Muscle layer of colon (tissue), 2 donors: ENCODE measurements around the gene PTPRG.

Experiments used
- H3K27ac ChIP-seq: one replicate; pipeline ENCODE4 v1.7.0; 2013; ENCODE audit warnings: low read depth, mild to moderate bottlenecking, low read length, moderate library complexity
- H3K27me3 ChIP-seq, 2 donors: one replicate each; pipeline ENCODE4 v1.7.0; 2013; ENCODE audit warnings: low read length in 2 of 2, mild to moderate bottlenecking in 2 of 2; ENCODE audit not compliant: insufficient read depth in 2 of 2, control insufficient read depth in 1 of 2
- H3K36me3 ChIP-seq: one replicate; pipeline ENCODE4 v1.7.0; 2013; ENCODE audit warnings: mild to moderate bottlenecking, low read length; ENCODE audit not compliant: insufficient read depth
- H3K4me1 ChIP-seq: one replicate; pipeline ENCODE4 v1.7.0; 2013; ENCODE audit warnings: mild to moderate bottlenecking, low read length; ENCODE audit not compliant: insufficient read depth
- H3K4me3 ChIP-seq, 2 donors: one replicate each; pipeline ENCODE4 v1.7.0; 2013; ENCODE audit warnings: low read length in 2 of 2, low read depth in 1 of 2, mild to moderate bottlenecking in 1 of 2, moderate library complexity in 1 of 2
- H3K9ac ChIP-seq: one replicate; pipeline ENCODE4 v1.7.0; 2013; ENCODE audit warnings: low read length
- H3K9me3 ChIP-seq: one replicate; pipeline ENCODE4 v1.7.0; 2013; ENCODE audit warnings: mild to moderate bottlenecking, low read length
- donor health status: abdominal sarcoma.
- donor health status: Adenocarcinoma of cecum.

Gene PTPRG

DNA sequence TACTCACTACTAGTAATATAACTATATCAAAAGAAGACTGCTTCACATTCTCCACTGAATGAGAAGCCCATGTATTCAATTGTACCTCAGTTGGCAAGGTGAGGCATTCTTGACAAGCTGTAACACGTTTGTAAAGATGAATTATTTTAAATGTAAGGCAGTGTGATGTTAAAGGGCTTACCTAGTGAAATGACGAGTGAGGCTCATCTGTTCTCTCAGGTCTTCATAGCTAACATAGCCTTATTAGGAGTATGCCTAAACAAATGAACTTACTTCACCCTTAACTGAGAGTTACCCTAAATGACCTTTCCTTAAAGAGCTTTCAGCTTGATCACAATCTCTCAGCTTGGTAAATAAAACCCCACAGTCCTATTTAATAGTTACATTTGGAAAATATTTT is 684.7 kb downstream of the PTPRG start:
- Histone ChIP-seq H3K27me3 (no peaks in the 10 kb centered on the region), H3K9ac (no peak overlapping the region)

DNA sequence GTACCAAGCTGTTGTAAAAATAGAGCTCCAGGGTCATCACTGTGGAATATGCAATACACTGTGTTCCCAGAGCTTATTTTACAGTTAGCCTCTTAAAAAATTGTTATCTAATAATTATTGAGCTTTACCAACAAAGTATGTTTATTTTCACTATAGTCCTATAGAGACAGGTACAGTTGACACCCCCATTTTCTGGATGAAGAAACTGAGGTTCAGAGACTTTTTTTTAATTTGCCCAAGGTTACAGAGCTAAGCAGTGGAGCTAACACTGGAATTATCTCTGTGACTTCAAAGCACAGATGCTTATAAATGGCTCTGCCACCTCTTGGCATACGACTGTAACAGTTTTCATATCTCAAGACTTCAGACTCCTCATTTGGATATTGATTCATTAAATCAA is 685.6 kb downstream of the PTPRG start:
- Histone ChIP-seq H3K9me3 (no peaks in the 10 kb centered on the region), H3K27ac (no peak overlapping the region), H3K36me3 (no peaks in the 10 kb centered on the region), H3K27me3 (no peaks in the 10 kb centered on the region), H3K4me3 (no peak overlapping the region), H3K9ac (no peak overlapping the region), H3K4me1 (peaks cover 8% of the 10 kb centered on the region)

More for the DNA sequence above, 684.7 kb downstream of the PTPRG start:
- Histone ChIP-seq H3K36me3 (no peaks in the 10 kb centered on the region), H3K9me3 (no peaks in the 10 kb centered on the region), H3K4me1 (peaks cover 8% of the 10 kb centered on the region), H3K4me3 (no peak overlapping the region), H3K27ac (no peak overlapping the region)

DNA sequence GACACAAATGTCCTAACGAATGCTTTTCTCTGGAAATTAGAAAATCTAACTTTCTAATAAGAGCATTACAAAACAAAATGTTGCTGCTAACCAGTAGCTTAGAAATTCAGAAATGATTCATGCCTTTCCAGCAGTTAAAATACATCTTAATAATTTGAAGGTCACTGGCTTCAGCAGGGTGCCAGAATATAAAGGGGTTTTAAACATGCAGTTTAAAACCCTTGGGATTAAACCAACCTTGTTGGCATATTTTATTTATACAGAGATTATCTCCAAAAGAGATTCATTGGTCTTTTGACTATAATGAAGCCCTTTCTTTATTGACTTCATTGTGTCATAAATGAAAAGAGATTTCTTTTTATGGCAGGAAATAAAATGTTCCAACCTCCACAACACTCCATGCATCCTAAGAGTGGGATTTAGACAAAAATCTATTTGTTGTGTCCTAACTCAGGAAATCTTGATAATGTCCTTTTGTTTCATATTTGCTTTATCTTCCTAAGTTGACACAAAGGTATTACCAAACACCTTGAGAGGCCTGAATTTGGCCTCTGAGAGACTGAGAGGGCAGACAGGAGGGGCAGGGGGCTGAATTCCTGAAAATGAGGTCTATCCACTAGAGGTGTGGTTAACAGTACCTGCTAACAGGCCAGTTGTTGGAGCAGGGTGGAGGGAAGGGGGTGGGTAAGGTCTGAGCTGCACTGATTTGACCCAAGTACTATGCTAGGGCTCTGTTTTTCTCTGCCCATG is 687.5 kb downstream of the PTPRG start:
- H3K4me3 ChIP-seq = no peak overlapping the region

DNA sequence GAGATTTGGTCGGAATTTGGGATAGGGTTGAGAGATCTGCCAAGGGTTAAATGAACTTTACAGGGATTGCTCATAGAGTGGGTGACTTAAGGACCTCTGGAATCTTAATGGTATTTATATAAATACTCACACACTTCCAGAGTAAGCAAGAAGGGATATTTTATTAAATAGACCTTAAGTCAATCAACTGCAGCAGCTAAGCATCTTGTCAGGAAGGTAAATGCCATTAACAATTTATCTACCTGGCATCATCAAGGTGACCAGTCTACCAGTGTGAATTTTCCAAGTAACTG is 688.1 kb downstream of the PTPRG start:
- Histone ChIP-seq H3K36me3 (no peaks in the 10 kb centered on the region), H3K27me3 (no peaks in the 10 kb centered on the region), H3K4me3 (no peak overlapping the region), H3K4me1 (peaks cover 8% of the 10 kb centered on the region), H3K9ac (no peak overlapping the region), H3K9me3 (no peaks in the 10 kb centered on the region), H3K27ac (no peak overlapping the region)

More for the DNA sequence above, 687.5 kb downstream of the PTPRG start:
- no peak overlapping the region for H3K9ac ChIP-seq
- H3K27me3 ChIP-seq = no peaks in the 10 kb centered on the region
- H3K36me3 ChIP-seq = no peaks in the 10 kb centered on the region
- H3K4me1 ChIP-seq = peaks cover 8% of the 10 kb centered on the region
- no peaks in the 10 kb centered on the region for H3K9me3 ChIP-seq
- H3K27ac ChIP-seq = no peak overlapping the region

DNA sequence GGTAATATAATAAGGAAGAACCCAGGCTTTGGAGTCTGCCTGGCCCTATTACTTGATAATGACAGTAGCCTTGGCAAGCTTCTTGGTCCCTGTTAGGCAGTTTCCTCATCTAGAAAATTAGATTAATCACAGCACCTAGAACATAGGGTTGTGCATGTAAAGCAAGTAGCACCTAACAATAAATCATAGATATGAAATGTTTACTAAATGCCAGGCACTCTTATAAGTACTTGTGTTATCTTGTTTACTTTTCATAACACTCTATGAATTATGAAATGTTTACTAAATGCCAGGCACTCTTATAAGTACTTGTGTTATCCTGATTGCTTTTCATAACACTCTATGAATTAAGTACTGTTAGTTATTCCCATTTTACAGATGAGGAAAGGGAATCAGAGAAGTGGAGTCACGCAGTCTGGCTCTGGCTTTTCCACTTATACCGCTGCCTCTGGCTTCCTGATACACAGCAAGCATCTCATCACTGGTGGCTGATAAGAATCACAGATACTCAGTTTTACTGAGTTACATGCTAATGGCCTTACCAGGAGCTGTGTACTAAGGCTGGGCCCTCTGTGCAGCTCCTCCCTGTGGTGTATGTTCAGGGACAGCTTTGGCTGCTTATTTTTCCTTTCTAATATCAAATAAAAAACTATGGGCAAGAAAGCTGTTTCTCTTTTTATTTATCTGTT is 688.6 kb downstream of the PTPRG start:
- no peak overlapping the region for H3K27ac ChIP-seq
- no peaks in the 10 kb centered on the region for H3K36me3 ChIP-seq
- H3K27me3 ChIP-seq = no peaks in the 10 kb centered on the region
- no peak overlapping the region for H3K9ac ChIP-seq
- peaks cover 8% of the 10 kb centered on the region for H3K4me1 ChIP-seq
- no peak overlapping the region for H3K4me3 ChIP-seq
- no peaks in the 10 kb centered on the region for H3K9me3 ChIP-seq

DNA sequence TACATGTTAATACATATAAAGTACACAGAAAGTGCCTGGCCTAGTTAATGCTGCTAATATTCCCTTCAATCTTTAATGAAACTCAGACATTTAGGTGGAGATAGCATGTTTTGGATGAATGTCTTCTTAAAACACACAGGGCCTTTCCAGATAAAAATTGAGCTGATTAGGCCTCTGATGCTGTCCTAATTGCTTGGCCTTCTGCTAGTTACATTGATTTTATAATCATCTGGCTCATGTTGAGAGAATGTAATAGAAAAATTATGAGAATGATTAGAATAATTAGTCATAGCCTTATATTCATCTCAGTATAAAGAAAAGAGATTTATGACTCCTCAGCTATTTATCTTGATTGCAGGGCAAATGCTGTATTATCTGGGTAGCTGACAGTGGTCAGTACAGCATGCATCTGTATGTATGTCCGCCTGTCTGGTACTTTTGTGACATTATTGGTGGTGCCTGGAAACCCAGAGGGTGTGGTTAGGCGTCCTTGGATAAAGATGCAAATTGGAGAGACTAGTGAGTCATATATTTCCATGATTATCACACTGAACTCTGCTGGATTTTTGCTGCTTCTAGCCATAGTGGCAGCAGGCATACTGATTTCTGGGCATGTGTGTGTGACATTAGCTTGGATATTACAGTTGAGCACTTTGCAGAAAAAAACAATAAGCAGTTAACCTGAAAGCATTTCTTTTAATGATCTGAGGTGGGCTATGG is 691.2 kb downstream of the PTPRG start:
- no peaks in the 10 kb centered on the region for H3K9me3 ChIP-seq
- no peak overlapping the region for H3K9ac ChIP-seq
- H3K4me1 ChIP-seq = no peaks in the 10 kb centered on the region
- peaks cover 7% of the 10 kb centered on the region for H3K36me3 ChIP-seq
- no peak overlapping the region for H3K27ac ChIP-seq
- no peak overlapping the region for H3K4me3 ChIP-seq
- no peaks in the 10 kb centered on the region for H3K27me3 ChIP-seq

DNA sequence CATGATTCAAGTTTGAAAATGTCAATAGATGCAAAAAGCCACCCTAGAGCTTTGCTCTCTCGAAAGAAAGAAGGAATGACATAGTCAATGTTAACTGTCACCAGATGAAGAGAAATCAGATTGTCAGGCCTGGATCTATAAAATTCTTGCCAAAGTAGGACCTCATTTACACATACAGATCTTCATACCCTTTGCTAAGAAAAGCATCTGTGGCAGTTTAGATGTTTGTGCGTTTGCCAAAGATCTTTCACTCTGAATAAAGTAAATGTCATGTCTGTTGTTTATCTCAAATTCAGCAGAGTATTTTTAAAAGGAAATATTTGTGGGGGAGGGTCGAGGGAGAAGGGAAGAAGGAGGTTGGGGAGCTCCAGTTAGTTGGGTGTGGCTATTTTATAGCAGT is 692.6 kb downstream of the PTPRG start:
- Histone ChIP-seq H3K9me3 (no peaks in the 10 kb centered on the region), H3K36me3 (peaks cover 7% of the 10 kb centered on the region), H3K4me1 (no peaks in the 10 kb centered on the region), H3K27ac (no peak overlapping the region), H3K4me3 (no peak overlapping the region), H3K27me3 (no peaks in the 10 kb centered on the region), H3K9ac (no peak overlapping the region)

DNA sequence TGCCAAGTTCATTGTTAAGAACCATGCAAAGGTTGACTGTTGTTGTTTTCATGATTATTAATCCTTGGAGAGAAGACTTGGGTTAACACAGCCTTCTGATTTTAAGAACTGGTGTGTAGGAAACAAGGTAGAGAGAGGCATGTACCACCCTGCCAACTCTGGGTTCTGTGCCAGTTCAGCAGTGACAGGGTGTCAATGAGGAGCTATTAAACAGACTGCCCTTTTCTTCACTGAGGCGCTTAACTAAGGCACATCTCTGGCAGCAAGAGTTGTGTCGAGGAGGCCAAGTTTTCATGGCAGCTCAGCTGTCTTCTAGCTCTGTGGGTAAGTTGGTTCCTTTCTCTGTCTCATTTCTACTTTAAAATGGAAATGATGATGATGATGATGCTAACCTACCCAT is 694.4 kb downstream of the PTPRG start:
- Histone ChIP-seq H3K4me1 (no peaks in the 10 kb centered on the region), H3K27ac (no peak overlapping the region), H3K4me3 (no peak overlapping the region), H3K9me3 (no peaks in the 10 kb centered on the region), H3K36me3 (peaks cover 7% of the 10 kb centered on the region), H3K9ac (no peak overlapping the region), H3K27me3 (no peaks in the 10 kb centered on the region)

DNA sequence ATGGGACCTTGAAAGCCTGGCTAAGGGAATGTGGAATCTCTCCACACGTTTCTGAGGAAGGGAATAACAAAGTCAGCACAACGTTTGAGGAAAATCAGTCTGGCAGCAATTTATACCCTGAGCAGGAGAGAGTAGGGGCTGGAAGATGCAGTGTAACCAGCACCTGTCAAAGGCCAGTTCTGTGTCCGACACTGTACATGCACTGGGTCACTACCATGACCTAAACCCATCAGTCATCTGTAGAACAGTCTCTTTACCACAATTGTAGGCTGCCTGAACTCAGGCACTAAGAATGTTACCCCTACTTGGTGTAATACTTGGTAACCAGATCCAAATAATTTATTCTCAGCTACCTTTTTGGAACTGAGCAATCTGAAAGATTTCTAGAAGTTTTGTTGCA is 698.6 kb downstream of the PTPRG start:
- H3K27ac ChIP-seq = no peak overlapping the region
- no peaks in the 10 kb centered on the region for H3K9me3 ChIP-seq
- H3K4me3 ChIP-seq = no peak overlapping the region
- no peaks in the 10 kb centered on the region for H3K4me1 ChIP-seq
- H3K9ac ChIP-seq = no peak overlapping the region
- peaks cover 16% of the 10 kb centered on the region for H3K36me3 ChIP-seq
- H3K27me3 ChIP-seq = no peaks in the 10 kb centered on the region

DNA sequence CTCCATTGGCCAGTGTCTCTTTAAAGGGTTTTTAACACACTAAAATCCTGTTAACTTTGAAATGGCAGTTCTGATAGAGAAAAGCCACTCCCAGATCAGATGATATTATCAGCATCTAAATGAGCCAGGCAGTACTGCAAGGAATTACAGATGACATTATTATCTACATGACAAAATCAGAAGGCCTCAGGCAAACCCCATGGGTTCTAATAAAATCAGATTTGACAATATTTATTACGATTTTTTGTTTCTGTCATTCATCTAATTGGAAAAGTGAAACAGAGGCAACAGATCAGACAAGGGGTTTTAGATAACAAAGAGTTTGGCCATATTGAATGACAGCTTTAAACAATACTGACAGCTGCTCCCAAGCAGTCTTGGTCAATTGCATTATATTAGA is 699.3 kb downstream of the PTPRG start:
- peaks cover 13% of the 10 kb centered on the region for H3K36me3 ChIP-seq
- no peaks in the 10 kb centered on the region for H3K9me3 ChIP-seq
- H3K27ac ChIP-seq = no peak overlapping the region

DNA sequence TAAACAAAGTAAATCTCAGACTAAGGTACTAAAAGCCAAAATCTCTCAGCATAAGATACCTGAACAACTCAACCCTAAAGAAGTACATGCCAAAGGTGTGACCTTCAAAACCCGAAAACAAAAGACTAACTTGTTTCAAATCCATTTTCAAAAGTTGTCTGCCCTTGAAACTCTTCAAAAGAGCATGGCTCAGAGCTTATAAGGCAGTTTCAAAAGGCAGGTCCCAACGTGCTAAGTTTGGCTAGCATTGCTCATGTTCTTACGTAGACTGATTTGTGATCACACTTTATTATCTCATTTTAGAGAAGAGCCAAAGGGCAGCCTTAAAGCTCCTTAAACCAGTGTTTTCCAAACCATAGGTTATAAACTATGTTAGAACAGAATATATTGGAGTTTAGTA is 699.8 kb downstream of the PTPRG start:
- no peak overlapping the region for H3K9ac ChIP-seq
- peaks cover 9% of the 10 kb centered on the region for H3K36me3 ChIP-seq
- H3K4me3 ChIP-seq = no peak overlapping the region
- H3K27me3 ChIP-seq = no peaks in the 10 kb centered on the region
- no peaks in the 10 kb centered on the region for H3K4me1 ChIP-seq
- H3K9me3 ChIP-seq = no peaks in the 10 kb centered on the region
- H3K27ac ChIP-seq = no peak overlapping the region

More for the DNA sequence above, 699.3 kb downstream of the PTPRG start:
- Histone ChIP-seq H3K27me3 (no peaks in the 10 kb centered on the region), H3K4me3 (no peak overlapping the region), H3K4me1 (no peaks in the 10 kb centered on the region), H3K9ac (no peak overlapping the region)
